IMR-90 (cell line): ENCODE measurements around the gene LRRC8E. TPM values are rescaled to one million over a fixed set of nuclear protein-coding genes. Genes with fewer than 3 reads are reported as not detected.
A peak's percentile ranks its signal among the peaks of the same experiment; 100 is the strongest.

Experiments
- ATAC-seq: fragments of 200-7000 bp; cut with Tn5 transposase; 2 replicates; pipeline ENCODE4 v1.9.1; 2020; ENCODE audit warnings: low read depth, mild to moderate bottlenecking, moderate library complexity
- BruUV-seq: library from RNA; stranded (reverse); fragments of 400-500 nt; replicated peaks from 2 replicates; lab custom pipeline; 2021; lab: Mats Ljungman, UMichigan
- CTCF ChIA-PET: fragments of 300-600 bp; formaldehyde crosslinking; extraction: SDS; loops from one replicate; lab custom pipeline; 2021; ENCODE audit warnings: antibody characterized with exemption; lab: Yijun Ruan, JAX
- POLR2A ChIA-PET: fragments of 300-600 bp; sonication (Branson Sonifier 250); formaldehyde crosslinking; loops from one replicate; lab custom pipeline; 2022; ENCODE audit warnings: antibody characterized with exemption; ENCODE audit not compliant: unreplicated experiment; lab: Charles Lee
- DNase-seq: peaks from one replicate; pipeline ENCODE4 v3.0.0; 2013
- H2AFZ ChIP-seq: replicated peaks from 2 replicates; pipeline ENCODE3; 2013; ENCODE audit warnings: low read length, mild to moderate bottlenecking; ENCODE audit not compliant: poor library complexity
- H2AK5ac ChIP-seq: 2 replicates; pipeline ENCODE4 v1.6.1; 2013; ENCODE audit warnings: low read depth, low read length, inconsistent platforms
- H2AK9ac ChIP-seq: replicated peaks from 2 replicates; pipeline ENCODE3; 2013; ENCODE audit warnings: mild to moderate bottlenecking, low read depth, low read length, moderate library complexity; ENCODE audit not compliant: poor library complexity
- H2BK120ac ChIP-seq: 2 replicates; pipeline ENCODE4 v1.6.1; 2013; ENCODE audit warnings: low read depth, low read length, inconsistent platforms
- H2BK15ac ChIP-seq: 3 replicates; pipeline ENCODE4 v1.6.1; 2013; ENCODE audit warnings: low read depth, low read length, inconsistent platforms
- H2BK20ac ChIP-seq: 2 replicates; pipeline ENCODE4 v1.6.1; 2013; ENCODE audit warnings: low read depth, mild to moderate bottlenecking, inconsistent platforms, low read length, moderate library complexity
- H2BK5ac ChIP-seq: 2 replicates; pipeline ENCODE4 v1.6.1; 2013; ENCODE audit warnings: mild to moderate bottlenecking, low read depth, low read length, inconsistent platforms; ENCODE audit not compliant: poor library complexity, severe bottlenecking
- H3K14ac ChIP-seq: replicated peaks from 2 replicates; pipeline ENCODE4 v1.6.1; 2013; ENCODE audit warnings: low read depth, low read length, inconsistent platforms
- H3K18ac ChIP-seq: 2 replicates; pipeline ENCODE4 v1.6.1; 2013; ENCODE audit warnings: low read depth, low read length, control low read depth
- H3K23ac ChIP-seq: 2 replicates; pipeline ENCODE4 v1.6.1; 2013; ENCODE audit warnings: low read depth, low read length, inconsistent platforms
- H3K27ac ChIP-seq: 2 replicates; pipeline ENCODE4 v1.5.1; 2013; ENCODE audit warnings: mild to moderate bottlenecking, control low read depth, low read length; ENCODE audit not compliant: insufficient read depth
- H3K27me3 ChIP-seq: 2 replicates; pipeline ENCODE4 v1.6.1; 2013; ENCODE audit warnings: low read length; ENCODE audit not compliant: control insufficient read depth, insufficient read depth
- H3K36me3 ChIP-seq: 2 replicates; pipeline ENCODE4 v1.6.1; 2013; ENCODE audit warnings: low read length, mixed read lengths; ENCODE audit not compliant: control insufficient read depth, insufficient read depth
- H3K4ac ChIP-seq: 2 replicates; pipeline ENCODE4 v1.6.1; 2013; ENCODE audit warnings: low read depth, low read length, inconsistent platforms
- H3K4me1 ChIP-seq: 2 replicates; pipeline ENCODE4 v1.6.1; 2013; ENCODE audit warnings: low read length, mixed read lengths; ENCODE audit not compliant: control insufficient read depth, insufficient read depth
- H3K4me2 ChIP-seq: 2 replicates; pipeline ENCODE4 v1.6.1; 2013; ENCODE audit warnings: low read depth, mild to moderate bottlenecking, control low read depth, low read length, moderate library complexity
- H3K4me3 ChIP-seq: 2 replicates; pipeline ENCODE4 v1.5.1; 2013; ENCODE audit warnings: low read depth, mild to moderate bottlenecking, control low read depth, low read length, moderate library complexity; ENCODE audit not compliant: insufficient read depth
- H3K56ac ChIP-seq: 2 replicates; pipeline ENCODE4 v1.6.1; 2013; ENCODE audit warnings: low read length, inconsistent platforms; ENCODE audit not compliant: insufficient read depth; ENCODE audit errors: extremely low read depth
- H3K79me1 ChIP-seq, 2 experiments: 2 replicates each; pipeline ENCODE4 v1.6.1; 2013; ENCODE audit warnings: low read length in 2 of 2, inconsistent platforms in 1 of 2, low read depth in 1 of 2
- H3K9ac ChIP-seq: 2 replicates; pipeline ENCODE4 v1.6.1; 2013; ENCODE audit warnings: low read depth, low read length, control low read depth
- H3K9me1 ChIP-seq: 2 replicates; pipeline ENCODE4 v1.6.1; 2013; ENCODE audit warnings: low read length, inconsistent platforms; ENCODE audit not compliant: insufficient read depth
- H3K9me3 ChIP-seq: 2 replicates; pipeline ENCODE4 v1.6.1; 2013; ENCODE audit warnings: low read length; ENCODE audit not compliant: control insufficient read depth, insufficient read depth
- H4K20me1 ChIP-seq: 2 replicates; pipeline ENCODE4 v1.6.1; 2013; ENCODE audit warnings: low read length, inconsistent platforms; ENCODE audit not compliant: insufficient read depth
- H4K5ac ChIP-seq: 2 replicates; pipeline ENCODE4 v1.6.1; 2013; ENCODE audit warnings: mild to moderate bottlenecking, low read depth, low read length, control low read depth
- H4K8ac ChIP-seq, 2 experiments: 2 replicates each; pipeline ENCODE4 v1.6.1; 2013; ENCODE audit warnings: low read depth in 2 of 2, low read length in 2 of 2, control low read depth in 1 of 2, inconsistent platforms in 1 of 2
- H4K91ac ChIP-seq: 2 replicates; pipeline ENCODE4 v1.6.1; 2013; ENCODE audit warnings: low read depth, low read length, inconsistent platforms; ENCODE audit not compliant: insufficient read depth
- MXI1 ChIP-seq: IDR thresholded peaks from 2 replicates; pipeline ENCODE4 v1.6.1; 2012; ENCODE audit warnings: low read depth, mild to moderate bottlenecking, low read length, moderate library complexity, borderline replicate concordance
- RFX5 ChIP-seq: IDR thresholded peaks from 2 replicates; pipeline ENCODE4 v1.8.0; 2012; ENCODE audit warnings: low read depth, mild to moderate bottlenecking, low read length, moderate library complexity
- WGBS, 2 experiments: methylation state at CpG; one replicate each; pipeline versions ENCODE4 v1.1.5 to v1.1.7; 2013; ENCODE audit warnings: missing lambda C conversion rate in 2 of 2; ENCODE audit not compliant: insufficient read length in 1 of 2; ENCODE audit errors: extremely low coverage in 2 of 2; 5-methylcytosine and 5-hydroxymethylcytosine counted together
- dilution Hi-C: fragments of 300-500 bp; cut with HindIII; formaldehyde crosslinking; loops from one replicate; pipeline ENCODE4 v1.14.3; 2018; ENCODE audit warnings: low sequenced_read_pairs; ENCODE audit not compliant: unreplicated experiment
- in situ Hi-C: fragments of 300-500 bp; cut with MboI; formaldehyde crosslinking; loops from 3 replicates; pipeline ENCODE4 v1.14.3; 2019; ENCODE audit warnings: low sequenced_read_pairs, inconsistent platforms, mixed read lengths
- intact Hi-C: fragments of 100-400 bp; cut with micrococcal nuclease; formaldehyde crosslinking; loops from 2 replicates; pipeline ENCODE4 v1.10.0; 2022
- polyA plus RNA-seq, 3 experiments: library from polyadenylated mRNA; depleted of rRNA; stranded (reverse); fragments of >200 nt; gene quantifications; 2 replicates each; pipeline ENCODE4 v1.2.3, GENCODE V29; 2012; ENCODE audit warnings: low replicate concordance in 1 of 3
- total RNA-seq: library from RNA; depleted of rRNA; stranded (reverse); fragments of >200 nt; gene quantifications from 2 replicates; pipeline ENCODE4 v1.2.3, GENCODE V29; 2012
- TF ChIP-seq, protein P1 (sequence below): conservative IDR thresholded peaks from 2 replicates; pipeline ENCODE4 v1.5.1; 2012; ENCODE audit warnings: mild to moderate bottlenecking, low read depth, low read length, improper control_type of control experiment

LRRC8E gene
- total and polyA plus RNA-seq, 2 of the 4 experiments (the other 2 are of a cell fraction) = 6.4 to 7.2 TPM

DNA sequence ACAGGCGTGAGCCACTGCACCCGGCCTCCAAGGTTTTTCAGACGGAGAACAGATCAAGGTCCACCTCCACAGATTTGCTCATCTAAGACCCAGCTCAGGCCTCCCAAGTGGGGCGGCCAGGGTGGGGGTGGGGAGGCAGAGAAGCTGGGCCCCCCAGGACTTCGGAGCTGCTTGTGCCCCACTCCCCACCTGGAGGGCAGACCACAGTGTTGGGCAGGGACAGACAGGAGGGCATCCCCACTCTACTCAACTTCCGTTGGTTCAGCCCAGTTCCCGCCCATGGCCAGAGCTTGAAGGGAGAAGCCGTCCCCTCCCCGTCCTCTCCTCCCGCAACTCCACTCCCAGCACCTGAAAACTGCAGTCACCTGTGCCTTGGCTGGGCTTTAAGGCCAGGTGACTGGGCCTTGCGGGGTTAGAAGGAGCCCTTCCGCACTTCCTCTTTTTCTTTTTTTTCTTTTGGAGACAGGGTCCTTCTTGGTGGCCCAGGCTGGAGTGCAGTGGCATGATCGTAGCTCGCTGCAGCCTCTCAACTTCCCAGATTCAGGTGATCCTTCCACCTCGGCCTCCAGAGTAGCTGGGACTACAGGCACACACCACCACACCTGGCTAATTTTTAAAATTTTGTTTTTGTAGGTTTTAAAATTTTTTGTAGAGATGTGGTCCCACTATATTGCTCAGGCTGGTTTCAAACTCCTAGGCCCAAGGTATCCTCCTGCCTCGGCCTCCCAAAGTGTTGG lies 734 bp upstream of the LRRC8E start (continued):
- no peak for TF ChIP-seq MXI1

DNA sequence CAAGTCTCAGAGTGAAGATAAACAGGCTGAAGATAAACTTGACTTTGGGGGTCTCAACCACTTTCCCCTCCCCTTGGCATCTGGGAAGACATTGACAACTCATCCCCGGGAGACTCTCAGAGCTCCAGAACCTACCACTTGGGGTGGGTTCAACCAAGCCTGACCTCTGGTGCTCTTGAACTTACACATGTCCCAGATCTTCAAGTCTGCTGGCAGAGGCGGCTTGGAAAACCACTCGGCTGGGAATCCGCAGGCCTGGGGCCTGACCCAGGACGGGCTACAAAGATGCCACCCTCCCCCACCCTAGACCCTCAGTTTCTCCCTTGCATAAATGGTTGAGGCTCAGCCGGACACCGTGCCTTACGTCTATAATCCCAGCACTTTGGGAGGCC lies 512 bp downstream of the LRRC8E start:
- H3K9me3 ChIP-seq = no peaks in the 10 kb centered on the region
- peak overlapping the region; percentile 79 for H3K4me2 ChIP-seq
- no peaks in the 10 kb centered on the region for H3K36me3 ChIP-seq
- H2BK20ac ChIP-seq = no peak overlapping the region
- POLR2A ChIA-PET = no interaction called here
- H3K27ac ChIP-seq = peak overlapping the region; percentile 40; the same call in 1 of the 2 replicates
- H4K8ac ChIP-seq = peak overlapping the region; percentile 81 to 89
- peak overlapping the region; percentile 58 for H3K4ac ChIP-seq
- H2AFZ ChIP-seq = peak overlapping the region; percentile 91
- no peak for DNase-seq
- H3K18ac ChIP-seq = no peak overlapping the region
- H3K56ac ChIP-seq = 0 out of 2 replicates have a peak overlapping the region, but pooled peaks have one; percentile 3
- no TSS peak for BruUV-seq
- H3K79me1 ChIP-seq = peaks cover 6 to 31% of the 10 kb centered on the region in 2 experiments
- 55% methylated on average over 4 of the region's 8 CpGs; no CpG with 5 or more reads in 1 of the 2 experiments for WGBS, 2 experiments
- H3K9ac ChIP-seq = peak overlapping the region; percentile 73
- dilution Hi-C loops = no loop called here
- H3K23ac ChIP-seq = peak overlapping the region; percentile 31; the same call in 1 of the 2 replicates
- peak overlapping the region; percentile 79 for H3K4me3 ChIP-seq
- in situ Hi-C loops = no loop called here
- intact Hi-C loops = no loop called here
- peak overlapping the region; percentile 36; the same call in 1 of the 2 replicates for H2BK120ac ChIP-seq
- H3K14ac ChIP-seq = peak overlapping the region; percentile 89
- 0 out of 2 replicates have a peak, but pooled peaks cover 2% of the 10 kb centered on the region for H3K9me1 ChIP-seq
- no peak for TF ChIP-seq MXI1
- TF ChIP-seq, protein P1, sequence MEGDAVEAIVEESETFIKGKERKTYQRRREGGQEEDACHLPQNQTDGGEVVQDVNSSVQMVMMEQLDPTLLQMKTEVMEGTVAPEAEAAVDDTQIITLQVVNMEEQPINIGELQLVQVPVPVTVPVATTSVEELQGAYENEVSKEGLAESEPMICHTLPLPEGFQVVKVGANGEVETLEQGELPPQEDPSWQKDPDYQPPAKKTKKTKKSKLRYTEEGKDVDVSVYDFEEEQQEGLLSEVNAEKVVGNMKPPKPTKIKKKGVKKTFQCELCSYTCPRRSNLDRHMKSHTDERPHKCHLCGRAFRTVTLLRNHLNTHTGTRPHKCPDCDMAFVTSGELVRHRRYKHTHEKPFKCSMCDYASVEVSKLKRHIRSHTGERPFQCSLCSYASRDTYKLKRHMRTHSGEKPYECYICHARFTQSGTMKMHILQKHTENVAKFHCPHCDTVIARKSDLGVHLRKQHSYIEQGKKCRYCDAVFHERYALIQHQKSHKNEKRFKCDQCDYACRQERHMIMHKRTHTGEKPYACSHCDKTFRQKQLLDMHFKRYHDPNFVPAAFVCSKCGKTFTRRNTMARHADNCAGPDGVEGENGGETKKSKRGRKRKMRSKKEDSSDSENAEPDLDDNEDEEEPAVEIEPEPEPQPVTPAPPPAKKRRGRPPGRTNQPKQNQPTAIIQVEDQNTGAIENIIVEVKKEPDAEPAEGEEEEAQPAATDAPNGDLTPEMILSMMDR = no peak
- TF ChIP-seq RFX5 = no peak
- no peaks in the 10 kb centered on the region for H4K20me1 ChIP-seq
- peak overlapping the region; percentile 94 for H2AK9ac ChIP-seq
- ATAC-seq = peak; percentile 3
- H2AK5ac ChIP-seq = peak overlapping the region; percentile 70
- peak overlapping the region; percentile 35 for H2BK5ac ChIP-seq
- peaks cover 4% of the 10 kb centered on the region; the same call in 1 of the 2 replicates for H3K4me1 ChIP-seq
- no peak overlapping the region for H4K5ac ChIP-seq
- no peak overlapping the region for H2BK15ac ChIP-seq
- CTCF ChIA-PET = interaction anchor here (0.9 kb wide), 1 partner anchor 15 kb away, joined by 3 read pairs; the partner anchor contains the start of gene MAP2K7
- peak overlapping the region; percentile 52; the same call in 1 of the 2 replicates for H4K91ac ChIP-seq
- no peaks in the 10 kb centered on the region for H3K27me3 ChIP-seq
